Lower leg skin (tissue), 3 donors: ENCODE results near the gene SH3BGR.

Source experiments
- POLR2A ChIP-seq, 2 donors: fragments of 450-650 bp; IDR thresholded peaks; one replicate each; pipeline ENCODE4 v1.6.1; 2016 to 2017; ENCODE audit warnings: antibody characterized with exemption in 2 of 2, mild to moderate bottlenecking in 1 of 2, moderate library complexity in 1 of 2
- TF ChIP-seq, protein P1 (sequence below), 3 donors: fragments of 450-650 bp; IDR thresholded peaks; one replicate each; pipeline ENCODE4 v1.5.1; 2016; ENCODE audit warnings: antibody characterized with exemption in 3 of 3, mild to moderate bottlenecking in 3 of 3, moderate library complexity in 2 of 3

DNA sequence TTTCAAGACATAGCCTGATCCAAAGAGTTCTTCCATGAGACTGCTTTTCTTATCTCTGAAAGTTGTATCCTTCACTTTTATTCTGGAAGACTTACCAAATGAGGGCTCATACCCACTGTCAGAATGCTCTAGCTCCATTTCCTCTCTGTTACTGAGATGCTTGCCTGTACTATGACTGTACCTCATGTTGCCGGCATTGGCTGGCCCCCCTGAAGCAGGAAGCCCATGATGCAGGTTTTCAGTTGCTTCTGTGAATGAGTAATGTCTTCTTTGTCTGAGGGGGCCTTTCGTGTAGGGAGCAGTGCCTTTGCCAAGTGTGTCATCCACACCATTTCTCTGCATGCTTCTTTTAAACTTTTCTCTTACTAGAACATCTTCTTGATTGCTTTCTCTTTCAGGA, 45.7 kb upstream of the SH3BGR start:
- TF ChIP-seq POLR2A (IDR thresholded peaks at IDR 0.05), result no peak
- TF ChIP-seq, protein P1, sequence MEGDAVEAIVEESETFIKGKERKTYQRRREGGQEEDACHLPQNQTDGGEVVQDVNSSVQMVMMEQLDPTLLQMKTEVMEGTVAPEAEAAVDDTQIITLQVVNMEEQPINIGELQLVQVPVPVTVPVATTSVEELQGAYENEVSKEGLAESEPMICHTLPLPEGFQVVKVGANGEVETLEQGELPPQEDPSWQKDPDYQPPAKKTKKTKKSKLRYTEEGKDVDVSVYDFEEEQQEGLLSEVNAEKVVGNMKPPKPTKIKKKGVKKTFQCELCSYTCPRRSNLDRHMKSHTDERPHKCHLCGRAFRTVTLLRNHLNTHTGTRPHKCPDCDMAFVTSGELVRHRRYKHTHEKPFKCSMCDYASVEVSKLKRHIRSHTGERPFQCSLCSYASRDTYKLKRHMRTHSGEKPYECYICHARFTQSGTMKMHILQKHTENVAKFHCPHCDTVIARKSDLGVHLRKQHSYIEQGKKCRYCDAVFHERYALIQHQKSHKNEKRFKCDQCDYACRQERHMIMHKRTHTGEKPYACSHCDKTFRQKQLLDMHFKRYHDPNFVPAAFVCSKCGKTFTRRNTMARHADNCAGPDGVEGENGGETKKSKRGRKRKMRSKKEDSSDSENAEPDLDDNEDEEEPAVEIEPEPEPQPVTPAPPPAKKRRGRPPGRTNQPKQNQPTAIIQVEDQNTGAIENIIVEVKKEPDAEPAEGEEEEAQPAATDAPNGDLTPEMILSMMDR (IDR thresholded peaks at IDR 0.05), result no peak
